Left ventricle myocardium superior (tissue), 1 donor: Measurements from ENCODE around the gene ABCD4. TPM values are rescaled to one million over a fixed set of nuclear protein-coding genes. Genes with fewer than 3 reads are reported as not detected.
"Not testable (repeated sequence)": the region's sequence is repeated elsewhere in the genome, so short reads cannot be mapped to it uniquely, and the experiment has no call there.

Source experiments
- ATAC-seq: fragments of 200-7000 bp; cut with Tn5 transposase; one replicate; pipeline ENCODE4 v1.9.1; 2020; ENCODE audit warnings: mild to moderate bottlenecking, moderate library complexity
- DNase-seq: peaks from one replicate; pipeline ENCODE4 v3.0.0-alpha.2; 2020
- intact Hi-C: fragments of 100-400 bp; cut with micrococcal nuclease; formaldehyde crosslinking; loops from one replicate; pipeline ENCODE4 v1.11.0; 2022
- total RNA-seq: library from RNA; stranded (reverse); fragmentation: NEBNext Ultra II Directional; extraction: Animal tissue kit (Norgen Biotek cat#: 25700); gene quantifications from one replicate; pipeline ENCODE4 v1.2.1, GENCODE V29; 2021
- donor health status: DM: no; HTN: yes; CAD: no; lungs with severe emphysema.

ABCD4 gene
- total RNA-seq, 1 donor from 2014 or later = 25.2 TPM

- intact Hi-C loops = no loop called here
- no peak for ATAC-seq
- DNase-seq = no peak
These were observed 6.6 kb upstream of the ABCD4 start for GRCh38 chr14:74309125-74310022.

- no peak for ATAC-seq
- intact Hi-C loops = no loop called here
- DNase-seq = no peak
These were observed 6.0 kb upstream of the ABCD4 start for GRCh38 chr14:74308695-74309094.

- peak; percentile 70 for ATAC-seq
- no peak for DNase-seq
- intact Hi-C loops = no loop called here
These were observed 544 bp downstream of the ABCD4 start for GRCh38 chr14:74302152-74302628.

GRCh38 chr14:74301594-74302151 lies 1.1 kb downstream of the ABCD4 start:
- ATAC-seq (no peak), DNase-seq (no peak)
- intact Hi-C loops = no loop called here

GRCh38 chr14:74299061-74299545 lies 3.6 kb downstream of the ABCD4 start:
- ATAC-seq (no peak), DNase-seq (peak; percentile 37)
- intact Hi-C loops = no loop called here

- intact Hi-C loops = no loop called here
- ATAC-seq = no peak
- DNase-seq = no peak
These were observed 4.7 kb downstream of the ABCD4 start for GRCh38 chr14:74297986-74298385.

- DNase-seq = no peak
- no peak for ATAC-seq
- intact Hi-C loops = no loop called here
These were observed 6.7 kb downstream of the ABCD4 start for GRCh38 chr14:74296037-74296467.

GRCh38 chr14:74293606-74294005 lies 9.1 kb downstream of the ABCD4 start:
- DNase-seq (no peak), ATAC-seq (no peak)
- intact Hi-C loops = no loop called here

GRCh38 chr14:74292061-74292460 lies 10.7 kb downstream of the ABCD4 start:
- intact Hi-C loops = no loop called here
- no peak for ATAC-seq
- DNase-seq = no peak

GRCh38 chr14:74290415-74290814 lies 12.3 kb downstream of the ABCD4 start:
- intact Hi-C loops = no loop called here
- no peak for ATAC-seq

GRCh38 chr14:74289801-74290200 lies 12.9 kb downstream of the ABCD4 start:
- DNase-seq (no peak), ATAC-seq (no peak)
- intact Hi-C loops = no loop called here

More at GRCh38 chr14:74290415-74290814, 12.3 kb downstream of the ABCD4 start:
- no peak for DNase-seq

GRCh38 chr14:74286736-74287135 lies 16.0 kb downstream of the ABCD4 start:
- DNase-seq (no peak), ATAC-seq (no peak)
- intact Hi-C loops = no loop called here

- DNase-seq = no peak
- intact Hi-C loops = no loop called here
- no peak for ATAC-seq
These were observed 21.7 kb downstream of the ABCD4 start for GRCh38 chr14:74281069-74281468.

GRCh38 chr14:74278080-74278479 lies 24.7 kb downstream of the ABCD4 start:
- intact Hi-C loops = no loop called here
- ATAC-seq = no peak
- DNase-seq = no peak

GRCh38 chr14:74275241-74275841 lies 27.4 kb downstream of the ABCD4 start:
- DNase-seq (peak; percentile 25), ATAC-seq (peak; percentile 93)
- intact Hi-C loops = no loop called here

GRCh38 chr14:74271365-74271764 lies 31.4 kb downstream of the ABCD4 start:
- intact Hi-C loops = no loop called here
- DNase-seq (no peak), ATAC-seq (no peak)

GRCh38 chr14:74270382-74271177 lies 32.2 kb downstream of the ABCD4 start:
- ATAC-seq, DNase-seq, intact Hi-C loops: not testable (repeated sequence)

- ATAC-seq (no peak), DNase-seq (peak; percentile 12)
- intact Hi-C loops = no loop called here
These were observed 35.1 kb downstream of the ABCD4 start for GRCh38 chr14:74267588-74267987.

- DNase-seq = peak; percentile 11
- intact Hi-C loops = no loop called here
- ATAC-seq = no peak
These were observed 37.3 kb downstream of the ABCD4 start for GRCh38 chr14:74265301-74265965.
